ENCODE data around the gene HSPBP1.

The HSPBP1 gene

GRCh38 chr19:55232286-55232602 is 47.7 kb downstream of the HSPBP1 start:
- no peak overlapping the region for H3K4me3 ChIP-seq (ENCODE audit: severe bottlenecking)
- DNase-seq (ENCODE audit: low spot score) (no peak), ATAC-seq (ENCODE audit: low read depth) (no peak)
- TF ChIP-seq CTCF (IDR thresholded peaks at IDR 0.05; ENCODE audit: poor library complexity, severe bottlenecking): no peak
- H3K27me3 ChIP-seq (ENCODE audit: insufficient read depth, poor library complexity, severe bottlenecking): no peaks in the 10 kb centered on the region
- no peaks in the 10 kb centered on the region for H3K9me3 ChIP-seq (ENCODE audit: severe bottlenecking)
- H3K36me3 ChIP-seq (ENCODE audit: low read depth): peaks cover 52% of the 10 kb centered on the region
- no peak overlapping the region for H3K27ac ChIP-seq (ENCODE audit: poor library complexity, severe bottlenecking)
- H3K4me1 ChIP-seq (ENCODE audit: insufficient read depth, poor library complexity, severe bottlenecking): no peaks in the 10 kb centered on the region

- Histone ChIP-seq H3K36me3 (ENCODE audit: low read depth) (peaks cover 53% of the 10 kb centered on the region), H3K27ac (ENCODE audit: poor library complexity, severe bottlenecking) (no peak overlapping the region)
- no peak; the same call in 2 of the 3 replicates for ATAC-seq (ENCODE audit: low read depth)
Measured at GRCh38 chr19:55231391-55232285, 48.3 kb downstream of the HSPBP1 start.

GRCh38 chr19:55230780-55231179 is 49.1 kb downstream of the HSPBP1 start:
- Histone ChIP-seq H3K9me3 (ENCODE audit: severe bottlenecking) (no peaks in the 10 kb centered on the region), H3K27ac (ENCODE audit: poor library complexity, severe bottlenecking) (no peak overlapping the region), H3K27me3 (ENCODE audit: insufficient read depth, poor library complexity, severe bottlenecking) (no peaks in the 10 kb centered on the region), H3K36me3 (ENCODE audit: low read depth) (peaks cover 48% of the 10 kb centered on the region), H3K4me3 (ENCODE audit: severe bottlenecking) (no peak overlapping the region), H3K4me1 (ENCODE audit: insufficient read depth, poor library complexity, severe bottlenecking) (no peaks in the 10 kb centered on the region)
- no peak for TF ChIP-seq CTCF (IDR thresholded peaks at IDR 0.05; ENCODE audit: poor library complexity, severe bottlenecking)
- ATAC-seq (ENCODE audit: low read depth): no peak
- DNase-seq (ENCODE audit: low spot score): no peak

More at GRCh38 chr19:55231391-55232285, 48.3 kb downstream of the HSPBP1 start:
- H3K9me3 ChIP-seq (ENCODE audit: severe bottlenecking): no peaks in the 10 kb centered on the region
- H3K4me1 ChIP-seq (ENCODE audit: insufficient read depth, poor library complexity, severe bottlenecking): no peaks in the 10 kb centered on the region
- no peak overlapping the region for H3K4me3 ChIP-seq (ENCODE audit: severe bottlenecking)
- TF ChIP-seq CTCF (IDR thresholded peaks at IDR 0.05; ENCODE audit: poor library complexity, severe bottlenecking): no peak
- no peaks in the 10 kb centered on the region for H3K27me3 ChIP-seq (ENCODE audit: insufficient read depth, poor library complexity, severe bottlenecking)
- no peak for DNase-seq (ENCODE audit: low spot score)

GRCh38 chr19:55230329-55230728 is 49.6 kb downstream of the HSPBP1 start:
- no peaks in the 10 kb centered on the region for H3K9me3 ChIP-seq (ENCODE audit: severe bottlenecking)
- H3K4me1 ChIP-seq (ENCODE audit: insufficient read depth, poor library complexity, severe bottlenecking): no peaks in the 10 kb centered on the region
- no peak for TF ChIP-seq CTCF (IDR thresholded peaks at IDR 0.05; ENCODE audit: poor library complexity, severe bottlenecking)
- H3K27ac ChIP-seq (ENCODE audit: poor library complexity, severe bottlenecking): no peak overlapping the region
- DNase-seq (ENCODE audit: low spot score) (no peak), ATAC-seq (ENCODE audit: low read depth) (no peak)
- H3K27me3 ChIP-seq (ENCODE audit: insufficient read depth, poor library complexity, severe bottlenecking): no peaks in the 10 kb centered on the region
- H3K4me3 ChIP-seq (ENCODE audit: severe bottlenecking): no peak overlapping the region
- H3K36me3 ChIP-seq (ENCODE audit: low read depth): peaks cover 48% of the 10 kb centered on the region

- Histone ChIP-seq H3K27me3 (ENCODE audit: insufficient read depth, poor library complexity, severe bottlenecking) (no peaks in the 10 kb centered on the region), H3K9me3 (ENCODE audit: severe bottlenecking) (no peaks in the 10 kb centered on the region), H3K27ac (ENCODE audit: poor library complexity, severe bottlenecking) (no peak overlapping the region), H3K4me3 (ENCODE audit: severe bottlenecking) (no peak overlapping the region), H3K36me3 (ENCODE audit: low read depth) (peaks cover 46% of the 10 kb centered on the region), H3K4me1 (ENCODE audit: insufficient read depth, poor library complexity, severe bottlenecking) (no peaks in the 10 kb centered on the region)
- TF ChIP-seq CTCF (IDR thresholded peaks at IDR 0.05; ENCODE audit: poor library complexity, severe bottlenecking): no peak
- DNase-seq (ENCODE audit: low spot score) (no peak), ATAC-seq (ENCODE audit: low read depth) (no peak)
Measured at GRCh38 chr19:55229789-55230182, 50.1 kb downstream of the HSPBP1 start.
